HEK293 (cell line): ENCODE results near the gene PGC.

ENCODE experiments used
- CTCF ChIP-seq: fragments of 450-650 bp; formaldehyde crosslinking; IDR thresholded peaks from 2 replicates; pipeline ENCODE4 v1.5.1; 2016; ENCODE audit warnings: missing biosample characterization, missing genetic modification characterization
- YY1 ChIP-seq: fragments of 450-650 bp; formaldehyde crosslinking; IDR thresholded peaks from 2 replicates; pipeline ENCODE4 v1.5.1; 2018; ENCODE audit warnings: missing biosample characterization, missing genetic modification characterization
- ZFP41 ChIP-seq: fragments of 450-650 bp; formaldehyde crosslinking; IDR thresholded peaks from 2 replicates; pipeline ENCODE4 v1.5.1; 2016; ENCODE audit warnings: missing biosample characterization, missing genetic modification characterization, borderline replicate concordance
- ZSCAN23 ChIP-seq: fragments of 450-650 bp; formaldehyde crosslinking; IDR thresholded peaks from 2 replicates; pipeline ENCODE4 v1.5.1; 2016; ENCODE audit warnings: missing biosample characterization, missing genetic modification characterization
- TF ChIP-seq, protein P1 (sequence below): fragments of 450-650 bp; formaldehyde crosslinking; IDR thresholded peaks from 2 replicates; pipeline ENCODE4 v1.5.1; 2016; ENCODE audit warnings: missing biosample characterization, missing genetic modification characterization

DNA sequence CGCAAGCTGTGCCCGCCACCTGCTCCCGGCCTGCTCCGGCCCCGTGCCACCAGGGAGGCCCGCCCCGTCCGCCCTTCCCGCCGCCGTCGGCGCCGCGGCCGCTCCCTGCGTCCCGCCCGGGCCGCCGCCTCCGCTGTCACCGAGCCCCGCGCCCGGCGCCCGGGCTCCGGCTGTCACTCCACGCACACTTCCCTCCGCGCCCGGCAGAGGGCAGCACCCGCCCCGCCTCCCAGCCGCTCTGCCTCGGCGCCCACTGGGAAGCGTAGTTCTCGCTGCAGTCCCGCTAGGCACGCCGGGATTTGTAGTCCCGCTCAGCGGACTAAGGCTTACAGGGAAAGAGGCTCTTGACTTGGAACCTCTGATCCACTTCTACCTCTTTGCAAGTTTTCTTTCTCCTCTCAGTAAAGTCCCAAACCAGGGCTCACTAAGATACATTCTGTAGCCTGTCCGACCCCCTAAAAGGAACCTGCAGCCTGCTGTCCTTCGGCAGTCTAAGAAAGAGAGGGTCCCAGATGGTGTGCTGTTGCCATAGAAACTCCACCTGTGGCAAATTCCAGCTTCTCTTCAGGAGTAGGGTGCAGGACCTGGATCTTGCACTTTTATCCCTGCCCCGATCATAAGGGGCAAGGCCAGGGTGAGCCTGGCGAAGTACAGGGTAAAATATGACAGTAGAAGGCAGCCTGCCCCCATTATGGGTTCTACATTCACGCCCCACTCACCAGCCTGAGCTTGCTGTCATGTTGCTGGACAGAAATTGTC is 11.6 kb downstream of the PGC start, which contains the start of gene TFEB:
- TF ChIP-seq, protein P1, sequence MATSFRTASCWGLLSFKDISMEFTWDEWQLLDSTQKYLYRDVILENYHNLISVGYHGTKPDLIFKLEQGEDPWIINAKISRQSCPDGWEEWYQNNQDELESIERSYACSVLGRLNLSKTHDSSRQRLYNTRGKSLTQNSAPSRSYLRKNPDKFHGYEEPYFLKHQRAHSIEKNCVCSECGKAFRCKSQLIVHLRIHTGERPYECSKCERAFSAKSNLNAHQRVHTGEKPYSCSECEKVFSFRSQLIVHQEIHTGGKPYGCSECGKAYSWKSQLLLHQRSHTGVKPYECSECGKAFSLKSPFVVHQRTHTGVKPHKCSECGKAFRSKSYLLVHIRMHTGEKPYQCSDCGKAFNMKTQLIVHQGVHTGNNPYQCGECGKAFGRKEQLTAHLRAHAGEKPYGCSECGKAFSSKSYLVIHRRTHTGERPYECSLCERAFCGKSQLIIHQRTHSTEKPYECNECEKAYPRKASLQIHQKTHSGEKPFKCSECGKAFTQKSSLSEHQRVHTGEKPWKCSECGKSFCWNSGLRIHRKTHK = no peak
- TF ChIP-seq CTCF (peak; percentile 88), ZSCAN23 (tag by site-specific recombination) (no peak), YY1 (tag by site-specific recombination) (peak; percentile 13; the same call in 1 of the 2 replicates), ZFP41 (tag by site-specific recombination) (no peak)
